HEK293T (cell line): ENCODE data around the gene WSB1.

Experiments used
- CTCF ChIA-PET: fragments of 350-600 bp; formaldehyde crosslinking; extraction: SDS; loops from one replicate; lab custom pipeline; 2021; ENCODE audit warnings: antibody characterized with exemption, inconsistent platforms; lab: Yijun Ruan, JAX
- POLR2A ChIA-PET: fragments of 350-600 bp; formaldehyde crosslinking; extraction: SDS; loops from one replicate; lab custom pipeline; 2020; ENCODE audit warnings: antibody characterized with exemption, inconsistent platforms; lab: Yijun Ruan, JAX
- DNase-seq: peaks from one replicate; pipeline ENCODE4 v3.0.0; 2012; ENCODE audit warnings: mixed read lengths; ENCODE audit errors: extremely low spot score
- ARNT ChIP-seq: fragments of 450-650 bp; IDR thresholded peaks from 2 replicates; pipeline ENCODE4 v1.6.1; 2017; ENCODE audit warnings: mild to moderate bottlenecking
- BHLHE40 ChIP-seq: fragments of 450-650 bp; IDR thresholded peaks from 2 replicates; pipeline ENCODE4 v1.6.1; 2016; ENCODE audit warnings: mild to moderate bottlenecking, moderate library complexity, borderline replicate concordance
- CTBP1 ChIP-seq: fragments of 450-650 bp; IDR thresholded peaks from 2 replicates; pipeline ENCODE4 v1.6.1; 2016; ENCODE audit warnings: borderline replicate concordance
- ELF4 ChIP-seq: fragments of 450-650 bp; IDR thresholded peaks from 2 replicates; pipeline ENCODE4 v1.6.1; 2017; ENCODE audit warnings: antibody characterized with exemption
- FOXA1 ChIP-seq: fragments of 450-650 bp; IDR thresholded peaks from 2 replicates; pipeline ENCODE4 v1.6.1; 2016; ENCODE audit warnings: mild to moderate bottlenecking
- FOXK2 ChIP-seq: fragments of 450-650 bp; IDR thresholded peaks from 2 replicates; pipeline ENCODE4 v1.6.1; 2016; ENCODE audit warnings: mild to moderate bottlenecking
- FOXM1 ChIP-seq: fragments of 450-650 bp; IDR thresholded peaks from 2 replicates; pipeline ENCODE4 v1.6.1; 2017; ENCODE audit warnings: mild to moderate bottlenecking, borderline replicate concordance
- HDGF ChIP-seq: fragments of 450-650 bp; IDR thresholded peaks from 2 replicates; pipeline ENCODE4 v1.6.1; 2017; ENCODE audit warnings: antibody characterized with exemption, borderline replicate concordance
- L3MBTL2 ChIP-seq: fragments of 450-650 bp; conservative IDR thresholded peaks from 2 replicates; pipeline ENCODE4 v1.6.1; 2016; ENCODE audit warnings: mild to moderate bottlenecking
- LEF1 ChIP-seq: fragments of 450-650 bp; IDR thresholded peaks from 2 replicates; pipeline ENCODE4 v1.6.1; 2017; ENCODE audit warnings: mild to moderate bottlenecking, borderline replicate concordance
- NFRKB ChIP-seq: fragments of 450-650 bp; IDR thresholded peaks from 2 replicates; pipeline ENCODE4 v1.6.1; 2016; ENCODE audit warnings: mild to moderate bottlenecking, moderate library complexity
- PKNOX1 ChIP-seq: fragments of 450-650 bp; IDR thresholded peaks from 2 replicates; pipeline ENCODE4 v1.6.1; 2016
- SP1 ChIP-seq: fragments of 450-650 bp; IDR thresholded peaks from 2 replicates; pipeline ENCODE4 v1.6.1; 2017
- SUZ12 ChIP-seq: fragments of 450-650 bp; IDR thresholded peaks from 2 replicates; pipeline ENCODE4 v1.6.1; 2016; ENCODE audit warnings: mild to moderate bottlenecking
- TARDBP ChIP-seq: fragments of 450-650 bp; IDR thresholded peaks from 2 replicates; pipeline ENCODE4 v1.6.1; 2016
- ZNF384 ChIP-seq: fragments of 450-650 bp; IDR thresholded peaks from 2 replicates; pipeline ENCODE4 v1.6.1; 2016

Gene WSB1

GRCh38 chr17:27338536-27338985 is 44.6 kb downstream of the WSB1 start:
- no peak for DNase-seq
- TF ChIP-seq CTBP1, result no peak
- no peak for TF ChIP-seq SP1
- TF ChIP-seq ZNF384, result no peak
- TF ChIP-seq HDGF, result no peak
- no peak for TF ChIP-seq FOXK2
- no peak for TF ChIP-seq L3MBTL2
- TF ChIP-seq ELF4, result no peak
- TF ChIP-seq NFRKB, result no peak
- no peak for TF ChIP-seq LEF1
- no peak for TF ChIP-seq PKNOX1
- no peak for TF ChIP-seq FOXM1
- TF ChIP-seq ARNT, result no peak
- CTCF ChIA-PET, result no interaction called here
- POLR2A ChIA-PET, result no interaction called here

GRCh38 chr17:27339198-27339835 is 45.4 kb downstream of the WSB1 start:
- POLR2A ChIA-PET, result no interaction called here
- CTCF ChIA-PET, result no interaction called here
- no peak for DNase-seq
- TF ChIP-seq TARDBP, result no peak
- no peak for TF ChIP-seq ZNF384
- TF ChIP-seq L3MBTL2, result no peak
- no peak for TF ChIP-seq CTBP1
- no peak for TF ChIP-seq SUZ12
- TF ChIP-seq FOXA1, result no peak
- TF ChIP-seq BHLHE40, result no peak
- no peak for TF ChIP-seq LEF1
- no peak for TF ChIP-seq HDGF
- TF ChIP-seq ELF4, result no peak
- no peak for TF ChIP-seq FOXK2
- no peak for TF ChIP-seq ARNT
- TF ChIP-seq SP1, result no peak
- no peak for TF ChIP-seq NFRKB
- TF ChIP-seq PKNOX1, result no peak
- TF ChIP-seq FOXM1, result no peak

- POLR2A ChIA-PET, result interaction anchor here (1.8 kb wide), 1 partner anchor 45 kb away, joined by 5 read pairs; no protein-coding TSS in a partner anchor
- no peak for TF ChIP-seq PKNOX1
- TF ChIP-seq FOXA1, result no peak
- no peak for TF ChIP-seq TARDBP
- TF ChIP-seq ARNT, result no peak
- no peak for TF ChIP-seq SUZ12
- TF ChIP-seq FOXM1, result no peak
- no peak for TF ChIP-seq LEF1
- TF ChIP-seq CTBP1, result no peak
- CTCF ChIA-PET, result interaction anchor here (0.8 kb wide), 1 partner anchor 14 kb away, joined by 4 read pairs; no protein-coding TSS in a partner anchor
- no peak for DNase-seq
These were observed 46.1 kb downstream of the WSB1 start for GRCh38 chr17:27339836-27340550.

GRCh38 chr17:27340575-27340974 is 46.7 kb downstream of the WSB1 start:
- TF ChIP-seq TARDBP (no peak), PKNOX1 (no peak), SUZ12 (no peak)
- POLR2A ChIA-PET, result interaction anchor here (1.8 kb wide), 1 partner anchor 46 kb away, joined by 5 read pairs; no protein-coding TSS in a partner anchor
- CTCF ChIA-PET, result interaction anchor here (0.8 kb wide), 1 partner anchor 14 kb away, joined by 4 read pairs; no protein-coding TSS in a partner anchor
- DNase-seq, result no peak

GRCh38 chr17:27341041-27341471 is 47.1 kb downstream of the WSB1 start:
- CTCF ChIA-PET, result no interaction called here
- POLR2A ChIA-PET, result interaction anchor here (1.8 kb wide), 1 partner anchor 46 kb away, joined by 5 read pairs; no protein-coding TSS in a partner anchor

More at GRCh38 chr17:27341041-27341471, 47.1 kb downstream of the WSB1 start:
- no peak for TF ChIP-seq FOXA1
- TF ChIP-seq TARDBP, result no peak
- no peak for TF ChIP-seq PKNOX1
- no peak for TF ChIP-seq BHLHE40
- TF ChIP-seq NFRKB, result no peak
- no peak for TF ChIP-seq ARNT
- no peak for TF ChIP-seq HDGF
- TF ChIP-seq CTBP1, result no peak
- TF ChIP-seq LEF1, result no peak
- TF ChIP-seq ZNF384, result no peak
- TF ChIP-seq SP1, result no peak
- TF ChIP-seq ELF4, result no peak
- TF ChIP-seq FOXK2, result no peak
- DNase-seq, result no peak
